ENCODE results near the gene TOMM20.
"Not testable (repeated sequence)": the region's sequence is repeated elsewhere in the genome, so short reads cannot be mapped to it uniquely, and the experiment has no call there.

The TOMM20 gene

DNA sequence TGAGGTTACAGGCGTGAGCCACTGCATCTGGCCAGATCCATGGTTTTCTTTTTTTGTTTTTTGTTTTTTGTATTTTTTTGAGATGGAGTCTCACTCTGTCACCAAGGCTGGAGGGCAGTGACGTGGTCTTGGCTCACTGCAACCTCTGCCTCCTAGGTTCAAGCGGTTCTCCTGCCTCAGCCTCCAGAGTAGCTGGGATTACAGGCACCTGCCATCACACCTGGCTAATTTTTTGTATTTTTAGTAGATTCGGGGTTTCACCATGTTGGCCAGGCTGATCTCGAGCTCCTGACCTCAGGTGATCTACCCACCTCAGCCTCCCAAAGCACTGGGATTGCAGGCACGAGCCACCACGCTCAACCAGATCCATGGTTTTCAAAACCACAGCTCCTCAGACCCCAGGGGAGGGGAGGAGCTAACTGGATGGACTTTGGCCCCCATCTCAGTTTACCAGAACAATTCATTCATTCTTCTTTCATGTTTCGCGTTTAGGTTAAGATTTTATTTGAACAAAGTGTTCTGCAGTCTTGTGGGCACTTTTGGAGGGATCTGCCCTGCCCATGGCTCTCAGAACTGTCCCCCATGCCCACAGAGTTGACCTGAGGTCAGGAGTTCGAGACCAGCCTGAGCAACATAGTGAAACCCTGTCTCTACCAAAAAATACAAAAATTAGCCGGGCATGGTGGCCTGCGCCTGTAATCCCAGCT is 43.1 kb downstream of the TOMM20 start:
- in situ Hi-C loops (cut with HindIII; ENCODE audit: low sequenced_read_pairs) = not testable (repeated sequence)

- in situ Hi-C loops (cut with HindIII; ENCODE audit: low sequenced_read_pairs) = not testable (repeated sequence)
Observed at GRCh38 chr1:235080788-235081187, 47.8 kb downstream of the TOMM20 start.

GRCh38 chr1:235080297-235080657 is 48.4 kb downstream of the TOMM20 start:
- in situ Hi-C loops (cut with HindIII; ENCODE audit: low sequenced_read_pairs) = not testable (repeated sequence)

GRCh38 chr1:235079443-235080296 is 49.0 kb downstream of the TOMM20 start:
- in situ Hi-C loops (cut with HindIII; ENCODE audit: low sequenced_read_pairs) = loop anchor here (10.0 kb wide), 3 partner anchors 205 to 485 kb away; no protein-coding TSS in a partner anchor

DNA sequence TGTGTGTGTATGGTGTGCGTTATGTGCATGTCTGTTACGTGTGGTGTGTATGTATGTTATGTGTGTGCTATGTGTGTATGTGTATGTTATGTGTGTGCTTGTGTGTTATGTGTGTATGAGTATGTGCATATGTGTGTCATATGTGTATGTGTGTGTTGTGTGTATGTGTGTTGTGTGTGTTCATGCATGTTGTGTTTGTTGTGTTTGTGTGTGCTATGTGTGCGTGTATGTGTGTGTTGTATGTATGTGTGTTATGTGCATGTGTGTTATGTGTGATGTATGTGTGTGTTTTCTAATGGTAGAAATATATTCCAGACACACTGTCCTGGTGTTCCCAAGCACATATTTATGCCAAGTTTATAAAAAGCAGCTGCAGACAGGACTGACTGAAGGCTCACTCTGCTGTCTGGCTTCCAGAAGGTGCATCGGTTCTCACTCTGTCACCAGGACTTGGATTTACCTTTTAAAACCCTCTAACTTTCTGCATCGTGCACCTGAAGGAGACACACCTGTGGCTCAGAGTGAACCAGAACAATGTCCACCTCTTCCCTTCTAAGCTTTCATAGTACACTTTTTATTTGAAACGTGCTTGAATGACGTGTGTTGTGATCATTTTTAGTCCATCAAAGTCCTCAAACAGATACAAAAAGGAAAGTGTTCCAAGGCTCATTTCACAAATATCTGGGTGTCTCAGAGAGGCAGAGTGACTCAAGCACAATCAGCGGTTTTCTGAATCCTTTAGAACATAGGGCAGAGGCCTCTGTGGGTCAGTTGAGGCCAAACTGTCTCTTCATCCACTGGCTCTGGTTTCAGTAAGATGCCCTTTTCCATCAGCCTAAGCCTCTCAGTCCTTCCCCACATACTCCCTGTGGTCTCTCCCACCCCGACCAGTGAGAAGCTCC is 49.9 kb downstream of the TOMM20 start:
- in situ Hi-C loops (cut with HindIII; ENCODE audit: low sequenced_read_pairs) = loop anchor here (10.0 kb wide), 3 partner anchors 204 to 484 kb away; no protein-coding TSS in a partner anchor

DNA sequence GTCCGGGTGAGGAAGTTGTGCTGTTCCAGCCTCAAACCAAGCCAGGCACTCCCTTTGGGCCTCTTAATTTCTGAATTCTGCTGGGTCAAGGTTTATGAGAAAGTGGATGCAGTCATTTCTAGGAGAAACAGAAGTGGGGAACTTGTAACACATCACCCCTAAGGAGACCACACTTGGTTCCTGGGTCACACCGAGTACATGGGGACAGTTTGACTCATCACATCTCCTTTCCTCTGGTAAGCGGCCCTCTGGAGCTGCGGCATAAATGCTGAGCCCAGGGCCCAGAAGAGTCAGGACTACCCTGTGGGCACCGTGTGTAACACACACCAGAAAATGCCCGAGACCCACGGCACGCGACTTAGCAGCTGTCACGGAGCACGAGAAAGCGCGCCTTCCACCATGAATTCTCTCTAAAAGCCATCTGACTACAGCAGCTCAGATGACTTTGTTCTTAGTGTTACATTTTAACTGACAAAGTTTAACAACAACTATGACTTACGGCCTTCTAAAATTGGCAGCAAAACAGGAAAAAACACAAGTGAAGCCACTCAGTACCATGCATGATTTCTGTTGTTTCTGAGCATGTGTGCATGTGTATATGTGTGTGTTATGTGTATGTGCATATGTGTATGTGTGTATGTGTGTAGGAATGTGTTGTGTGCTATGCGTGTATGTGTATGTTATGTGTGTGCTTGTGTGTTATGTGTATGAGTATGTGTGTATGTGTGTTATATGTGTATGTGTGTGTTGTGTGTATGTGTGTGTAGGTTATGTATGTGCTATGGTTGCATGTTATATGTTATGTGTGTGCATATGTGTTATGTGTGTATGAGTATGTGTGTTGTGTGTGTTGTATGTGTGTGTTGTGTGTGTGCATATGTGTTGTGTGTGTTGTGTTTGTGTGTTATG is 50.8 kb downstream of the TOMM20 start:
- in situ Hi-C loops (cut with HindIII; ENCODE audit: low sequenced_read_pairs) = loop anchor here (10.0 kb wide), 3 partner anchors 203 to 483 kb away; no protein-coding TSS in a partner anchor

- in situ Hi-C loops (cut with HindIII; ENCODE audit: low sequenced_read_pairs) = loop anchor here (10.0 kb wide), 3 partner anchors 202 to 482 kb away; no protein-coding TSS in a partner anchor
Observed at GRCh38 chr1:235077163-235077540, 51.5 kb downstream of the TOMM20 start.

- in situ Hi-C loops (cut with HindIII; ENCODE audit: low sequenced_read_pairs) = loop anchor here (10.0 kb wide), 3 partner anchors 202 to 482 kb away; no protein-coding TSS in a partner anchor
Observed at GRCh38 chr1:235076504-235077162, 52.0 kb downstream of the TOMM20 start.

GRCh38 chr1:235075777-235076308 is 52.8 kb downstream of the TOMM20 start:
- in situ Hi-C loops (cut with HindIII; ENCODE audit: low sequenced_read_pairs) = loop anchor here (10.0 kb wide), 3 partner anchors 201 to 481 kb away; no protein-coding TSS in a partner anchor

- in situ Hi-C loops (cut with HindIII; ENCODE audit: low sequenced_read_pairs) = loop anchor here (10.0 kb wide), 3 partner anchors 200 to 480 kb away; no protein-coding TSS in a partner anchor
Observed at GRCh38 chr1:235075048-235075776, 53.4 kb downstream of the TOMM20 start.

DNA sequence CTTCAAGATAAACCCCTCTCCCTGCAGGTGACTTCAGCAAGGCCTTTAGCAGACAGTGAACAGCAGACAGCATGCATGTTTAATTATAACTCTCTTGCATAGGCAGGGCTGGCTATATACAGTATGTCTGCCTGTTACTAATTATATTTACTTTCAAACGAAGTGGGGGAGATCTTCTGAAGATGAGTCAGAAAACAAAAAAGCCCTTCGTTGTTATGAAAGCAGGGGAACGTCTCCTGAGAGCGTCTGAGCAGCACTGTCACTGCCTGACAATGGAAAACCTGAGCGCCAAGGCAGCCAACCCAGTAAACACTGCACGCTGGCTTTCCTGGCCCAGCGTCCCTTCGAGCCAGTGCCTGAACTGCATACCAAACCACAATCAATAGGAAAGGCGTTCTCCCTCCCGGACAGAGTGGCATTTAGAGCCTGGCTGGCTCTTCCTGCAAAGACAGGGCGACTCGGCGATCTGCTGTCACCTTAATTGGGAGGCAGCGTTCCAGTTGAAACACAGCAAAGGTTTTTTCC is 54.1 kb downstream of the TOMM20 start:
- in situ Hi-C loops (cut with HindIII; ENCODE audit: low sequenced_read_pairs) = loop anchor here (5.0 to 25.0 kb wide), 5 partner anchors 117 to 480 kb away; no protein-coding TSS in a partner anchor

GRCh38 chr1:235073968-235074522 is 54.6 kb downstream of the TOMM20 start:
- in situ Hi-C loops (cut with HindIII; ENCODE audit: low sequenced_read_pairs) = loop anchor here (5.0 to 25.0 kb wide), 5 partner anchors 117 to 479 kb away; no protein-coding TSS in a partner anchor

GRCh38 chr1:235073331-235073967 is 55.2 kb downstream of the TOMM20 start:
- in situ Hi-C loops (cut with HindIII; ENCODE audit: low sequenced_read_pairs) = loop anchor here (5.0 to 25.0 kb wide), 5 partner anchors 116 to 479 kb away; no protein-coding TSS in a partner anchor

DNA sequence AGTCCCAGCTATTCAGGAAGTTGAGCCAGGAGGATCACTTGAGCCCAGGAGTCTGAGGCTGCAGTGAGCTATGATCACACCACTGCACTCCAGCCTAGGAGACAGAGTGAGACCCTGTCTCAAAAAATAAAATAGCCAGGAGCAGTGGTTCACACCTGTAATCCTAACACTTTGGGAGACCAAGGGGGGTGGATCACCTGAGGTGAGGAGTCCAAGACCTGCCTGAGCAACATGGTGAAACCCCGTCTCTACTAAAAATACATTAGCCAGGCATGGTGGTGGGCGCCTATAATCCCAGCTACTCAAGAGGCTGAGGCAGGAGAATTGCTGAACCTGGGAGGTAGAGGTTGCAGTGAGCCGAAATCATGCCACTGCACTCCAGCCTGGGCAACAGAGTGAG is 56.1 kb downstream of the TOMM20 start:
- in situ Hi-C loops (cut with HindIII; ENCODE audit: low sequenced_read_pairs) = loop anchor here (5.0 to 25.0 kb wide), 5 partner anchors 115 to 478 kb away; no protein-coding TSS in a partner anchor

DNA sequence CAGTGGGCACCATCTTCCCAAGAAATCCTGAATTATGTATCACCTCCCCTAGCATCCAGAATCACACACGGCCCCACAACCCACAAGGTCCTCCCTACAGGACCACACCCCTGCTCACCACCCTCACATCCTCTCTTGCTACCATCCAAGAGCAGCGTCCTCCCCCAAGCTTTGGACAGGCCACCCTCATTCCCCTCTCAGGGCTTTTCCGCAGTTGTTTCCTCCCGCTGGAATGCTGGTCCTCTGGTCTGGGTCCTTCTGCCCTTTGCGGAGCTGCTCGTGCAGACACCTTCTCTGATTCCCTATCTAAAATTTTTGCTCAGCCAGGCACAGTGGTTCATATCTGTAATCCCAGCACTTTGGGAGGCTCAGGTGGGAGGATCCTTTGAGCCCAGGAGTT is 56.5 kb downstream of the TOMM20 start:
- in situ Hi-C loops (cut with HindIII; ENCODE audit: low sequenced_read_pairs) = loop anchor here (5.0 to 25.0 kb wide), 5 partner anchors 115 to 477 kb away; no protein-coding TSS in a partner anchor

GRCh38 chr1:235070819-235071218 is 57.8 kb downstream of the TOMM20 start:
- in situ Hi-C loops (cut with HindIII; ENCODE audit: low sequenced_read_pairs) = loop anchor here (5.0 to 25.0 kb wide), 5 partner anchors 114 to 476 kb away; no protein-coding TSS in a partner anchor
